Subcutaneous abdominal adipose tissue (tissue), 5 donors: ENCODE results near the gene FOXO4.

Source experiments
- H3K27ac ChIP-seq: one replicate; pipeline ENCODE4 v1.7.0; 2013; ENCODE audit warnings: low read depth, mild to moderate bottlenecking, inconsistent platforms, low read length, moderate library complexity
- H3K27me3 ChIP-seq, 5 donors: one replicate each; pipeline ENCODE4 v1.7.0; 2013; ENCODE audit warnings: low read length in 5 of 5, inconsistent platforms in 1 of 5; ENCODE audit not compliant: control insufficient read depth in 5 of 5, insufficient read depth in 4 of 5
- H3K36me3 ChIP-seq, 5 donors: one replicate each; pipeline ENCODE4 v1.7.0; 2013; ENCODE audit warnings: low read length in 5 of 5; ENCODE audit not compliant: control insufficient read depth in 5 of 5, insufficient read depth in 5 of 5
- H3K4me1 ChIP-seq, 5 donors: one replicate each; pipeline ENCODE4 v1.7.0; 2013; ENCODE audit warnings: low read length in 5 of 5, mild to moderate bottlenecking in 3 of 5, moderate library complexity in 1 of 5; ENCODE audit not compliant: control insufficient read depth in 5 of 5, insufficient read depth in 5 of 5
- H3K4me3 ChIP-seq, 5 donors: one replicate each; pipeline ENCODE4 v1.7.0; 2013; ENCODE audit warnings: low read length in 5 of 5, low read depth in 1 of 5
- H3K9ac ChIP-seq, 5 donors: one replicate each; pipeline ENCODE4 v1.7.0; 2013; ENCODE audit warnings: low read length in 5 of 5, mild to moderate bottlenecking in 4 of 5, moderate library complexity in 3 of 5
- H3K9me3 ChIP-seq, 5 donors: one replicate each; pipeline ENCODE4 v1.7.0; 2013; ENCODE audit warnings: low read length in 5 of 5; ENCODE audit not compliant: control insufficient read depth in 5 of 5
- donor health status: healthy.
- donor health status: healthy.
- donor health status: healthy.
- donor health status: healthy.
- donor health status: healthy.

Gene FOXO4

DNA sequence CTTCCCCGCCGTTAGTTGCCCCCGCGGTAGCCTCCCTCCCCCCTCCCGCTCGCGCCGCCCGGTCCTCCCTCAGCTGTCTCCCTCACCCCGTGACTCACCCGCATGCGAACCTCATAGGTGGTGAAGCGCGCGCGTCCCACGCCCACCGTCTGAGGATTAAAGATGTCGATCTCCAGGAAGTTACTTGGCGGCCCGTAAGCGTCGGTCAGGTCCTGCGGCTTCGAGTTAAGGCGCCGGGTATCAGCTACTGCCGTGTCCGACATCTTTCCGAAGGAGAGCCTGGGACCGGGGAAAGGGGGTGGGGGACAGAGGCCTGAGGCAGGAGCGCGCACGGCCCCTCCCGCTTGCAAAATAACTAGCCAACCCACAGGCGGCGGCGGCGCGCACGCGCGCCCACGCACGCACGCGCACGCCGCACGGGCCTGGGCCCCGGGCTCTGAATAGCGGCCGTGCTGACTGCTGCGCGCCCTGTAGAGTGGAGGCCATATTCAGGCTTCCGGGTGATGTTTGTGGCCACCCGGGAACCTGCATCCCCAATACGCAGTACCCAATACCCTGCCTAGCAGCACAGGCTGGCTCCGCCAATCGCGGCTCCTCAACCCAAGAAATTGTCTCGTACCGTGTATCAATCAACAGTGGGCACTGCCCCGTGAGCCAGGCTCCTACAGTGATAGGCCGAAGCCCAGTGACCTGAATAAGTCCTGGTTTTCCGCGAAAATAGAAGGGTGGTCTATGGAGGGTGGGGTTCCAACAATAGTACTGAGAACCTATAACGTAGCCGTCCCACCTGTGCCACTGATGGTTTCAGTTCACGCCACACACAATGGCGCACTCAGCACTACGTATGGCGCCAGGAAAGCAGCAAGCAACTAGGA, 27.4 kb upstream of the FOXO4 start, which contains the start of gene SNX12:
Gene SNX12 (minus strand): TSS at position 291 of the 875 bp plus-strand sequence. CDS start 28 bp downstream, at position 263.
- Histone ChIP-seq H3K4me1 (peaks cover 2 to 13% (median 8%) of the 10 kb centered on the region in 5 donors), H3K9me3 (peaks cover 0 to 2% (median 0%) of the 10 kb centered on the region in 5 donors), H3K27me3 (no peaks in the 10 kb centered on the region), H3K27ac (peak within 1 kb of the TSS; percentile 72), H3K36me3 (no peaks in the 10 kb centered on the region), H3K4me3 (peak within 1 kb of the TSS; percentile 73 to 89 (median 75)), H3K9ac (peak within 1 kb of the TSS; percentile 22 to 79 (median 66))

DNA sequence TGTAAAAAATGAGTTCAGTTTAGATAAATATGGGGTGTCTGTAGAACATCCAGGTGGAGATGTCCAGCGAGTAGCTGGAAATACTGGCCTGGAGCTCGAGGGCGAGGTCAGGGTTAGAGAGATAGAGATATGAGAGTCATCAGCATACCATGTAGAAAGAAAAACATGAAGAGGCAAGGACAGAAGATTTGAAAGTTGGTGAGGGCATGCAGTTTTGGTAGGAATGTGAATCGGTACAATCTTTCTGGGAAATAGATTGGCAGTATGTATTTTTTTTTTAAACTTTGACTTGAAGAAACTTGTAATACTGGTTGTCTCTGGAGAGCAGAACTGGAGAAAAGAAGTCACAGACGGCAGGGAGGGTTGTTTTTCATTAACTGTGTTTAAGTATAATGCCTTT, 25.1 kb upstream of the FOXO4 start:
- Histone ChIP-seq H3K9me3 (peaks cover 0 to 2% (median 0%) of the 10 kb centered on the region in 5 donors), H3K4me1 (peaks cover 2 to 13% (median 8%) of the 10 kb centered on the region in 5 donors), H3K4me3 (no peak overlapping the region), H3K27ac (no peak overlapping the region), H3K27me3 (peaks cover 0 to 4% (median 0%) of the 10 kb centered on the region in 5 donors), H3K36me3 (no peaks in the 10 kb centered on the region), H3K9ac (no peak overlapping the region)

DNA sequence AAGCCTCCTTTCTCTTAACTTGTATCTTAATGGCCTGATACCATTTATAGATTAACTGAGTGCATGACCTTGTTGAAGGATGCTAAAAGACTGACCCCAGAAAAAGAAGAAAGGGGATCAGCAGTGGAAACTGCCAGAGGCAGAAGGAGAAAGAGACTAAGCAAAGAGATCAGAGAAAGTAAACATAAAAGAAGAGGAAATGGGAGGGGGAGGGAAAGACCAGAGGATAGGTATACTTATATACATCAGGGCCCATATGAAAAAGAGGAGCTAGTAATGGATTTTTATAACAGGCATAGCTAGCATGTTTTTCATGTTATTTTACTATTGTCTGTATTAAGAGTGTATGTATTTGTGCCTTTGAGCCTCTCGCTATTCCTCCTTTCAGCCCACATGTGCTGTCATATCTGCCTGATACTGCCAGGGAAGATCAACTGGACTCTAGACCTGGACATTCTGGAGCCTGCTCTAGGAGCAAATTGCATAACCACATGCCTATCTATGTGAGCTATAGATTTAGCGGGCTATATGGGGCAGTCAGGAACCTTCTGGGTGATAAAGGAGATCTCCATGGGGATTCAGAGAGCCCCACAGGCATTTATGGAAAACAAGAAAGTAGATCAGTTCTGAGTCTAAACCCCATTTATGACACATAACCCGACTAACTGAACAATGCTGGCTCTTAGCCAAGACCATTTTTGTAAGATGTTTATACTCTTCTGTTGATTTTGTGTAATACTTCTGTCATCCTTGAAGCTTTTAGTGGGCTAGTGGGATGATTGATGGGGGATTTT, 14.1 kb upstream of the FOXO4 start:
- Histone ChIP-seq H3K27ac (no peak overlapping the region), H3K27me3 (peaks cover 0 to 7% (median 0%) of the 10 kb centered on the region in 5 donors), H3K4me1 (no peaks in the 10 kb centered on the region), H3K4me3 (no peak overlapping the region), H3K9me3 (peaks cover 0 to 3% (median 0%) of the 10 kb centered on the region in 5 donors), H3K36me3 (no peaks in the 10 kb centered on the region), H3K9ac (no peak overlapping the region)

DNA sequence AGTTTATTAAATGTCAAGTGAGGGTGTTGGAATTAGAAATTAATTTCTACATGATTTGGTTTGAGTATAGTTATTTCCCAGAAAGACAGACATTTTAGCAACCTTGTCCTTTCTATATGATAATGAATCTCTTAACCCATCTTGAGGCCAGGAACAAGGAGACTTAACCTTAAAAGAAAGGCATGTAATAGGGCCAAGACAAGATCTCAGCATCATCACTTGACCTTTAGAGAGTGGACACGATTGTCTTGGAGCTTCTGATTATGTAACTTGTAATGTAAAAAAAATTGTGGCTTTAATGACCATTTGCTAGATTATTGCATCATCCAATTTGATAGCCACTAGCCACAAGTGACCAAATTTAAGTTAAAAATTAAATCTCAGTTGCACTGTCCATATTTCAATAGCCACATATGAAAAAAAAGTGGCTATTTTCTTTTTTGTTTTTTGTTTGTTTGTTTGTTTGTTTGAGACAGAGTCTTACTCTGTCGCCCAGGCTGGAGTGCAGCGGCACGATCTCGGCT, 13.5 kb upstream of the FOXO4 start:
- H3K9ac ChIP-seq: no peak overlapping the region
- H3K27ac ChIP-seq: no peak overlapping the region
- peaks cover 0 to 5% (median 0%) of the 10 kb centered on the region in 5 donors for H3K27me3 ChIP-seq
- H3K36me3 ChIP-seq: no peaks in the 10 kb centered on the region
- H3K4me3 ChIP-seq: no peak overlapping the region
- no peaks in the 10 kb centered on the region for H3K4me1 ChIP-seq
- H3K9me3 ChIP-seq: no peaks in the 10 kb centered on the region

DNA sequence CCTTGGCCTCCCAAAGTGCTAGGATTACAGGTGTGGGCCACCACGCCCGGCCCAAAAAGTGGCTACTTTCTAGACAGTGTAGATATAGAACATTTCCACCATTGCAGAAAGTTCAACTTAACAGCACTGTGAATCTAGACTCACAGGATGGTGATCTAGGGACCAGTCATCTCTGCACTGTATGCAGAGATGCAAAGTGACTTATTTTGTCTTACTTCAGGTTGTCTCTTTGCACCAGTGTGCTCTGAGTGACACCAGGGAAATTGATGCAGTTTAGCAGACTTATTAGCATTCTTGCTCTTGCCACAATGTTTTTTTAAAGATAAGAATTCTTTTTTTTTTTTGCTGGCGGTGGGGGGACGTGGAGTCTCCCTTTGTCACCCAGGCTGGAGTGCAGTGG, 12.8 kb upstream of the FOXO4 start:
- no peak overlapping the region for H3K27ac ChIP-seq
- H3K9me3 ChIP-seq: no peaks in the 10 kb centered on the region
- no peak overlapping the region for H3K4me3 ChIP-seq
- no peaks in the 10 kb centered on the region for H3K36me3 ChIP-seq
- H3K4me1 ChIP-seq: no peaks in the 10 kb centered on the region
- no peak overlapping the region for H3K9ac ChIP-seq
- peaks cover 0 to 5% (median 0%) of the 10 kb centered on the region in 5 donors for H3K27me3 ChIP-seq

DNA sequence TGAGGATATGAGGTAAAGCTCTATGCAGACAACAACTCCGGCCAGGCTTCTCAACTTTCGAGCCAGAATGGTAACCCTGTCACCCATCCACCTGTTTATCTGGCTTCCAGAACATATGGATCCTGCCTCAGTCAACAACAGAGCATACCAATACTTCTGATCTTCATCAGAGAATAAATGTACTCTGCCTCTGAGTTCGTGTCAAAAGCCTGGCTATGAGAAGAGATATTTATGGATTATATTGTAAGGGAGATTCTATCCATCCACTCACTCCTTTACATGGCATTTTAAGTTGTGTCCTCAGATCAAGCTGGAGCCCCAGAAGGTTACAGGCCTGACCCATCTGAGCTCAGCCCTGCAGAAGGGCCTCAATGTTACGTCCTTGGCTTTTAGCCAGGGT, 9.8 kb upstream of the FOXO4 start:
- Histone ChIP-seq H3K9ac (no peak overlapping the region), H3K4me1 (no peaks in the 10 kb centered on the region), H3K4me3 (no peak overlapping the region), H3K9me3 (no peaks in the 10 kb centered on the region), H3K27ac (no peak overlapping the region), H3K36me3 (no peaks in the 10 kb centered on the region), H3K27me3 (peaks cover 0 to 8% (median 0%) of the 10 kb centered on the region in 5 donors)

DNA sequence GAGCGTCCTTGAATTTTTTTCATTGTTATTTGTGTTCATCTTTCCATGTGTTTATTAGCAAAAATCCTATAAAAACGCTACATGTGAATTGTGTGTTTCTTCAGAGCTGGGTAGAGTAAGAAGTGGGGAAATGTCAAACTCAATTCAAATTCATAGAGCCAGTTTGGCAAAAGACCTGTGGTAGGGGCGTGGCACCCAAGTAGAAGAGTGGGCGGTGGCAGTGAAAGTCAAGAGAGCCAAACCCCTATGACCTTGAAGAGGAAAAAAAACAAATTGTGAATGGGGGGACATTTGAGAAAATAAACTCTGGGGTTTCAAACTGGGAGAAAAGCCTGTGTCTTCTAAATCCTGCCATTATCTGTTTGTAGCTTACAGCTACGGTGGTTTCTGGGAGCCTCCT, 4.4 kb upstream of the FOXO4 start:
- Histone ChIP-seq H3K4me1 (peaks cover 0 to 9% (median 6%) of the 10 kb centered on the region in 5 donors), H3K27ac (no peak overlapping the region), H3K4me3 (no peak overlapping the region), H3K36me3 (no peaks in the 10 kb centered on the region), H3K9ac (no peak overlapping the region), H3K27me3 (peaks cover 0 to 7% (median 2%) of the 10 kb centered on the region in 5 donors), H3K9me3 (no peaks in the 10 kb centered on the region)

DNA sequence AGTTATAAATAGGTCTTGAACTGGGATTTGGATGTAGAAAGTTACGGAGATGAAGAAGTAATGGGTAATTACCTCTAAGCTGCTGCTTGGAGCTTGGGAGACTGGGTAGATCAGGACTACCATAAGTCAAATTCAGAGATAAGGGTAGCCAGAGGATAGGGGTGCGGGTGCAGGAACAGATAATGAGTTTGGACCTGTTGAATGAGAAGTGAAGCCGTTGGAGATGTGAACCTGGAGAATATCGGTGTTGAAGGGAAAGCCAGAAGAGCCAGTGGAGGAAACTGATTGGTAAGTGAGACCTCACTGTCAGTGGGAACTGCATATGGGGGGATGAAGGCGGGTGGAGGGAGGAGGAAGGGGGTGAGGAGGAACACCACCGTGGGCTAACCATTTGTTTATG, 618 bp upstream of the FOXO4 start:
- Histone ChIP-seq H3K4me3 (peak overlapping the region; percentile 59 to 84 (median 75)), H3K27me3 (peaks cover 0 to 8% (median 4%) of the 10 kb centered on the region in 5 donors), H3K36me3 (no peaks in the 10 kb centered on the region)

DNA sequence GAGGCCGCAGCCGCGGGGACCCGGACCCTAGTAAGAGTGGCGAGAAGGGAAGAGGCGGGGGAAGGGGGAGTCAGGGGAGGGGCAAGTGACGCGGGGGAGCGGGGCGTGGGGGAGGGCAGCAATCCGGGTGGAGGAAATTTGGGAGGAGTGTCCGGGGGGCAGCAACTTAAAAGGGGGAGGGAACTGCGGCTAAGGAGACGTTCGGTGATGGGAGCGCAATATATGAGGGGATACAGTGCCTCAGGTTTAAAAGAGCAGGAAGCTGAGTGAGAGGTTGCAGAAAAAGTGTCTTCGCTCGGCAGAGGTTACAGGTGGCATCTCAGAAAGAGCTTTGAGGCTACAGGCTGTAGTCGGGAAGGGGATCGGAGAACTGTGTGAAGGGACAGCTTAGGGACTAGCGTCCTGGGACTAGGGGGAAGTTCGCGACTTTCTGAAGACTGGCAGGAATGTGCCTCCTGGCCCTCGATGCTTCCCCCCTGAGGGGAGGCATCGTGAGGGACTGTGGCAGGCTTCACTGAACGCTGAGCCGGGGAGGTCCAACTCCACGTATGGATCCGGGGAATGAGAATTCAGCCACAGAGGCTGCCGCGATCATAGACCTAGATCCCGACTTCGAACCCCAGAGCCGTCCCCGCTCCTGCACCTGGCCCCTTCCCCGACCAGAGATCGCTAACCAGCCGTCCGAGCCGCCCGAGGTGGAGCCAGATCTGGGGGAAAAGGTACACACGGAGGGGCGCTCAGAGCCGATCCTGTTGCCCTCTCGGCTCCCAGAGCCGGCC, 519 bp downstream of the FOXO4 start:
- Histone ChIP-seq H3K36me3 (peaks cover 0 to 3% (median 0%) of the 10 kb centered on the region in 5 donors), H3K9ac (peak overlapping the region; percentile 38 to 66 (median 64)), H3K9me3 (no peaks in the 10 kb centered on the region), H3K27ac (peak overlapping the region; percentile 41), H3K4me1 (peaks cover 0 to 33% (median 24%) of the 10 kb centered on the region in 5 donors), H3K4me3 (peak overlapping the region; percentile 74 to 89 (median 84)), H3K27me3 (peaks cover 0 to 12% (median 7%) of the 10 kb centered on the region in 5 donors)

More for the DNA sequence above, 618 bp upstream of the FOXO4 start:
- H3K9me3 ChIP-seq: no peaks in the 10 kb centered on the region
- peaks cover 0 to 33% (median 24%) of the 10 kb centered on the region in 5 donors for H3K4me1 ChIP-seq
- no peak overlapping the region for H3K27ac ChIP-seq
- peak overlapping the region in 4 of 5 donors; percentile 26 to 71 (median 64) for H3K9ac ChIP-seq
